HG02642 (cell line): ENCODE results near the gene CCDC174.
A peak's percentile ranks its signal among the peaks of the same experiment; 100 is the strongest.
"Not testable (repeated sequence)": the region's sequence is repeated elsewhere in the genome, so short reads cannot be mapped to it uniquely, and the experiment has no call there.

Experiments
- ATAC-seq: cut with Tn5 transposase; IDR thresholded peaks from one replicate; pipeline ENCODE4 v1.9.1; 2021; ENCODE audit warnings: mild to moderate bottlenecking; ENCODE audit not compliant: unreplicated experiment, poor library complexity

Gene CCDC174

GRCh38 chr3:14649466-14649865 is 2.1 kb upstream of the CCDC174 start:
- no peak for ATAC-seq

DNA sequence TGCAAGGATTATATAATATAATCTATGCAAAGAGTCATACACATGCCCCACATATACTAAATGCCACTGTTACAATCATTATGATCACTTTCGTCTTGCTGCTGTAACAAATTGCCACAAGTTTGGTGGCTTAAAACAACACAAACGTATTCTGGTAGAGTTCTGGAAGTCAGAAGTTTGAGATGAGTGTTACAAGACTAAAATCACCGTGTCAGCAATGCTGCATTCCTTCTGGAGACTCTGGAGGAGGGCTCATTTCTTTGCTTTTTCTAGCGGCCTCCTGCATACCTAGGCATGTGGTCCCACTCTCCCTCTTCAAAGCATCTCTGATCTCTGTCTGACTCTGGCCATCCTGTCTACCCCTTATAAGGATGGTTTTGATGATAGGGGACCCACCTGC is 1.4 kb upstream of the CCDC174 start:
- no peak for ATAC-seq

DNA sequence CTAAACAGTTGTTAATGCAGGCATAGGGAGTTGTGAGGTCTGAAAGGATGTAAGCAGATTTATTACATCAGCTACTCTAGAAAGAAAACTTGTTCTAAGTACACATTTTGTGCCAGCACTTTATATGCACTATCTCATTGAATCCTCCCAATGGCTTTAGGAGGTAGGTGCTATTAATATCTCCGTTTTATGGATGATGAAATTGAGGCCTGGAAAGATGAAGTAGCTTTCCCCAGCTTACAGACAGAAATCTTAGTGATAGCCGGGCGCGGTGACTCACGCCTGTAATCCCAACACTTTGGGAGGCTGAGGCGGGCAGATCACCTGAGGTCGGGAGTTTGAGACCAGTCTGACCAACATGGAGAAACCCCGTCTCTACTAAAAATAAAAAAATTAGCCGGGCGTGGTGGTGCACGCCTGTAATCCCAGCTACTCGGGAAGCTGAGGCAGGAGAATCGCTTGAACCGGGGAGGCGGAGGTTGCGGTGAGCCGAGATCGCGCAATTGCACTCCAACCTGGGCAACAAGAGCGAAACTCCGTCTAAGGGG is 872 bp downstream of the CCDC174 start:
- ATAC-seq: not testable (repeated sequence)

DNA sequence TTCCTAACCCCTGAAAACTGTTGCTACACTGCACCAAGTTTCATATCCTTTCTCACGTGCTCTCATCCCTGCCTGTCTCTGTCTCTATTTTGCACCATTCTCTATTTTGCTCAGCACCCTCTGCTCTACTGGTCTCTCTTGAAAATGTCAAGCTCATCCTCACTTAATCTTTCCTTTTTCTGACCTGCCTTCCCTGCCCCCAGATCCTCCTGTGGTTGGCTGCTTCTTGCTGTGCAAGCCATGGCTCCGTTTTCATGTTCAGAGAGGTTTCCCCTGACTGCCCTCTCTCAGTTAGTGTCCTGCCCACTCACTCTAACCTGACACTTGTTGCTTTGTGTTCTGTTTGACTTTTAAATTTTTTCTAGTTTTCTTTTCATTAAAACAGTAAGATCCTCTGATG is 6.0 kb downstream of the CCDC174 start:
- no peak for ATAC-seq

- ATAC-seq: no peak
Measured at GRCh38 chr3:14658978-14659377, 7.4 kb downstream of the CCDC174 start.

- no peak for ATAC-seq
Measured at GRCh38 chr3:14660942-14661341, 9.4 kb downstream of the CCDC174 start.

GRCh38 chr3:14663396-14664135 is 12.0 kb downstream of the CCDC174 start:
- no peak for ATAC-seq

GRCh38 chr3:14664170-14664569 is 12.6 kb downstream of the CCDC174 start:
- ATAC-seq: no peak

DNA sequence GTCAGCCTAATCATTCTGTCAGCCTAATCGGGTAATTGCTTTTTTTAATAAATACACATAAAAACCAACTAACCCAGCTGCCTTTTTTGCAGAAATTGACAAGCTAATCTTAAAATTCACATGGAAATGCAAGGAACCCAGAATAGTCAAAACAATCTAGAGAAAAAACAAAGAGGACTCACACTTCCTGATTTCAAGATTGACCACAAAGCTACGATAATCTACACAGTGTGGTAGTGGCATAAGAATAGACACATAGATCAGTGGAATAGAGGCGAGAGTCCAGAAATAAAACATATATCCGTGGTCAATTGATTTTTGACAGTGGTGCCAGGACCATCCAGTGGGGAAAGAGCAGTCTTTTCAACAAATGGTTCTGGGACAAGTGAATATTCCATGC is 21.0 kb downstream of the CCDC174 start:
- ATAC-seq: no peak

DNA sequence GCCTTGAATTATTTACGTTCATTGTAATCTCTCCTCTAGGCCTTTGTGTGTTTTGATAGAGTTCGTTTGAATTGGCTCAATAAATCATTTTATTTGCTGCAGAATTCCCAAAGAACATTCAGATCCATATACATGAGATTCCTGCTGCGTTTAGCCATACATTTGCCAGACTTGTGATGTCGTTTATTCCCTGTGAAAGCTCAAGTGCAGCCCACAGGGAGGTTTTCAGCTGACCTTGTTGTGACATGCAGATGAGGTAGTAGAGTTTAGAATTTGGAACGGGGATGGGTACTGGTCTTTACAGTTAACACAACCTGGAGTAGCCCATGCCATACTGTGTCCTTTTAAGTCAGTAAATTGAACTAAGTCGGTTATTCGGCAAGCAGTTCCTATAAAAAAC is 23.3 kb downstream of the CCDC174 start, which contains the start of gene C3orf20:
C3orf20 (plus strand) TSS at position 301 of the 400 bp plus-strand sequence. CDS start 7,573 bp downstream, outside the sequence.
- no peak for ATAC-seq

GRCh38 chr3:14676881-14677280 is 25.3 kb downstream of the CCDC174 start:
- no peak for ATAC-seq

- no peak for ATAC-seq
Measured at GRCh38 chr3:14678015-14678503, 26.5 kb downstream of the CCDC174 start.

- ATAC-seq: no peak
Measured at GRCh38 chr3:14680115-14680514, 28.6 kb downstream of the CCDC174 start.

- ATAC-seq: no peak
Measured at GRCh38 chr3:14680716-14681115, 29.2 kb downstream of the CCDC174 start.

- no peak for ATAC-seq
Measured at GRCh38 chr3:14684447-14684846, 32.9 kb downstream of the CCDC174 start.

GRCh38 chr3:14685179-14685578 is 33.6 kb downstream of the CCDC174 start:
- ATAC-seq: no peak

GRCh38 chr3:14687360-14687759 is 35.8 kb downstream of the CCDC174 start:
- ATAC-seq: peak; percentile 44

DNA sequence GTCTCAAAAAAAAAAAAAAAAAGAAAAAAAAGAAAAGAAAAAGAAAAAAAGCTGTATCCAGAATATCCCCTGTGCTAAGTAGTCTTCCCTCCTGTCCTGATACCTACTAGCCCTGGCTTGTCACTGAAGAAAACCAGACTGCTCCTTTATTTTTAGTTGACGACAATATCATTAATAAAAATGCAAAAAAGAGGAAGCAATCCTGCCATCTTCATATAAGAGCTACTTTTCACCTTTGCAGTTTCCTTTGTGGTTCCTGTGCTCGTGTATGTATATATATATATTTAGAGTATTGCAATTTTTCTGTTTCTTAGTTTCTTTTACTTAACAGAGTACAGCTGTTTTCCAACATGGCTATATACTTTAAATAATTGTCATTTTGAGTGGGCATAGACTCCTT is 37.0 kb downstream of the CCDC174 start:
- no peak for ATAC-seq

- ATAC-seq: no peak
Measured at GRCh38 chr3:14689247-14689980, 37.9 kb downstream of the CCDC174 start.

GRCh38 chr3:14691239-14691638 is 39.7 kb downstream of the CCDC174 start:
- peak; percentile 41 for ATAC-seq

DNA sequence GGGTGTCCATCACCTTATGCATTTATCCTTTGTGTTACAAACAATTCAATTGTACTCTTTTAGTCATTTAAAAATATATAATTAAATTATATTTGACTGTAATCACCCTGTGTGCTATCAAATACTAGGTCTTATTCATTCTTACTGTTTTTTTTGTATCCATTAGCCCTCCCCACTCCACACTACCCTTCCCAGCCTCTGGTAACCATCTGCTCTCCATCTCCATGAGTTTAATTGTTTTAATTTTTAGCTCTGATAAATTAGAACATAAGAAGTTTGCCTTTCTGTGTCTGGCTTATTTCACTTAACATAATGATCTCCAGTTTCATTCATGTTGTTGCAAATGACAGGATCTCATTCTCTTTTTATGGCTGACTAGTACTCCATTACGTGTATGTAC is 40.2 kb downstream of the CCDC174 start:
- no peak for ATAC-seq
